Testis (tissue), 2 donors: ENCODE results near the gene REPIN1.

Experiments
- CTCF ChIP-seq, 3 experiments: fragments of 450-650 bp in 2 of 3; fragments of 200-600 bp in 1 of 3; sonication (generic) in 1 of 3; IDR thresholded peaks; one replicate each; pipeline ENCODE4 v1.5.1; 2016 to 2019; ENCODE audit warnings: antibody characterized with exemption in 3 of 3, mild to moderate bottlenecking in 2 of 3, moderate library complexity in 1 of 3
- POLR2A ChIP-seq: fragments of 450-650 bp; IDR thresholded peaks from one replicate; pipeline ENCODE4 v1.6.1; 2017; ENCODE audit warnings: antibody characterized with exemption, mild to moderate bottlenecking, moderate library complexity

- TF ChIP-seq POLR2A (no peak), CTCF (IDR thresholded peaks at IDR 0.05) (no peak)
These were observed 25.4 kb upstream of the REPIN1 start for GRCh38 chr7:150343225-150343624.
